ENCODE results near the gene RPH3AL.
A peak's percentile ranks its signal among the peaks of the same experiment; 100 is the strongest.
"Not testable (repeated sequence)": the region's sequence is repeated elsewhere in the genome, so short reads cannot be mapped to it uniquely, and the experiment has no call there.

RPH3AL gene

DNA sequence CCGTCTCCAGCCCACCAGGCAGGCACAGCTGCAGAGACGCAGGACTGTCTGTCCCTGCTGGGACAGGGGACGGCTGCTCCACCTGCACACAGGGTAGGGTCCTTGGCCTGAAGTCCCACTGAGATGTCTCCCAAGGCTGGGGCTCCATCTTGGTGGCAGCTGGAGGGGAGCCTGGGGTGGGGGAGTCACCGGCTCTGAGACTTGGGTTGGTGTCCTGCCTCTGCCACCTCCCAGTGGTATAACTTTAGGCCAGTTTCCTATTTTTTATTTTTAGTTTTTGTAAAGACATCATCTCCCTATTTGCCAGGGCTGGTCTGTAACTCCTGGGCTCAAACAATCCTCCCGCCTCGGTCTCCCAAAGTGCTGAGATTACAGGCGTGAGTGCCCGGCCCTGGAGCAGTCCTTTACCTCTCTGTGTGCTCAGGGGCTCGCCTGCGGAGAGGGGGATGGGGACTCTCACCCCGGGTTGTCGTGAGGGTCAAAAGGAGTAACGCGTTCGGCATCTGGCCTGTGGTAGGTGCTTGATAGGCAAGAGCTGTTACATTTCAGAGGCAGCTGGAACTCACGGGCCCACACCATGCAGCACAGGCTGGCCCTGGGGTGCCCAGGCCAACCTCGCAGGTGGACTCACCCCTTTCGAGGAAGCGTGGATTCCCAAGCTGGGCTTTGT lies 124.5 kb downstream of the RPH3AL start:
- no peak for DNase-seq

DNA sequence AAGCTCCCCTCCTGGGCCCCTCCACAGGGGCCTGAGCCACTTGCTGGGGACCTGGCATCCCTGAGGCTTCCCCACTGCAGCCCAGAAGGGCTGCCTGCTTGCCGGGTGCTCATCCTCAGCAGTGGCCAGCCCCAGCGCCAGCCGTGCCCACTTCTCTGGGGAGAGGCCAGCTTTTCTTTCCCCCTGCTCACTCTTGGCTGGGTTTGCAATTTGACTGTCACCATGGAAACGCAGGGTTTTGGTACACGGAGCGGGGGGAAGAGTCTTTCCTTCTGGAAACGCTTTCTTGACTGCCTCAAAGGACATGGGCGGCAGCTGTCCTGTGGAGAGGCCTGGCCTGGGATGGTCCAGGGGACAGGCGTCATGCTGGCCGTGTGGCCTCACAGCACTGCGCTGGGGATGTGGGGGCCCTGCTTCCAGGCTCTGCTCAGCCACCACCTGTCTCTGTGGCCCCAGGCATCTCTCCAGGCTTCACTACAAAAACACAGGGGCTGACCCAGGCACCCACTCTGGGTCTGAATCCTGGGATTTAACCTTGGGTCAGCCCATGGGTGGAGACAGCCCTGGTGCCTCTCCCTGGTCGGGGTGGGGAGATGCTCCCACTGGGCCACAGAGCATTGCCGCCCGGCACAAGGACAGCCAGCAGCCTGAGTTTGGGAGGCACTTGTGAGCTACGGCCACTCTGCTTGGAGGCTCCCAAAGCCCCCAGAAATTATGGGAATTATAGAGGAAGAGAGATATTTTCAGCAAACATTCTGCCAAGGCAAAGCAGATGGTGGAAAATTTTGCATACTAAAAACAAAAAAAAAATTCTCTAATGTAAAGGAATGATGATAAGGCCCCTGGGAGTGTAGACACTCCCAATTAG lies 125.3 kb downstream of the RPH3AL start:
- peak in 26 of 56 donors; percentile 4 to 61 (median 26) for DNase-seq

DNA sequence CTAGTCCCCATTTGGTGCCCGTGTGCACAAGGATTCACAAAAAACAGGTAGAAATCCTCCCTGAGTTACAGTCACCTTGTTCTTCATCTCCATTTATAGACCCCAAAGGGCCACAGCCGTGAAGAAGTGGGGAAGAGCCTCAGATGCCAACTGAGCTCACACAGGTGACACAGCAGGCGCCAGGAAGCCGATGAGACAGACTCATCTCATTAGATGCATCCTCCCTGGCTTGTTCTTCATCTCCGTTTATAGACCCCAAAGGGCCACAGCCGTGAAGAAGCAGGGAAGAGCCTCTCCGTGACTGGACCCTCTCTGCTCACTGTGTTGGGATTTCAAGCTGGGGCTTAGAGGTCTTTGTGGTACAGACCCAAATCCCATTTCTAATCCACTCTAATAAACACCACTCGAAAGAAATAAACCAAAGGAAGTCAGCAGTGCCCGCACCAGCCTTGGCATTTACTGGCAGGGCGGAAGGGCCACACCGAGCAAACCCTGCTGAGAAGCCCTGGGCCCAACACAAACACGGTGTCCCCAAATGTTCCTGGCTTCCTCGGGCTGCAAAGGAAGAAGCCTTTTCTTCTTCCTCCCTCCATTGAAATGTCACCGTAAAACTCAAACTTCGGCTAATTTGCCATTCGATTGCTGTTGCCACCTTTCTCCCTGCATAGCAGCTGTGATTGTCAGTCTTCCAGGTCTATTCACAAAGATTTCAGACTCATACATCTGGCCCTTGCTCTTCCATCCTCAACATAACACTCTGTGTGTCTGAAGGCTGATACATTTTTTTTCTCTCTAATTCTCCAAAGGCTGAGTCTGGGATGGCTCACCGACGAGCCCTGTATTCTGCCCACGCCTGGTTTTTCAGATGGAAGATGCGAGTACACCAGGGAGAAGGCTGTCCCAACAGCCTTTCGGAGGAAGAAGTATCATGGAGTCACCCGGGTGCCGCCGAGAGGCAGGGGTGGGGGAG lies 126.2 kb downstream of the RPH3AL start:
- DNase-seq = peak in 2 of 56 donors; percentile 30 to 48

DNA sequence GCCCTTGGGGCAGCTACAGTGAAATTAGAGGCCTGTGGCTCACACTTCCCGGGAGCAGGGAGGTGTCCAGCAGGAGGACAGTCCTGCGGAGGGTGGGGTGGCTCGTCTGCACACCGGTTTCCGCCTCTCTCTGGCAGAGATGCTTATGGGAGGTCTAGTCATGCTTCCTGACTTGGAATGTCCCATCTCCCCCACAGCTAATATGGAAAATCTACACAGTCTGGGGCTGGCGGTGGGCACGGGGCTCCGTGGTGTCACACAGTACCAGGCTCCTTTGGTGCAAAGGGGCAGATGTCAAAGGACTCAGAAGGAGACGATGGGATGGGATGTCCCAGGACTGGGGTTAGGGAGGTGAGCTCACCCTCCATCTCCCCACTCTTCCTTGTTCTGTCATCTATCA lies 127.1 kb downstream of the RPH3AL start:
- no peak for DNase-seq

- not testable (repeated sequence) for DNase-seq
Observed at GRCh38 chr17:224576-224975, 128.0 kb downstream of the RPH3AL start.

GRCh38 chr17:223723-224471 lies 128.7 kb downstream of the RPH3AL start:
- DNase-seq = no peak

GRCh38 chr17:222172-222571 lies 130.4 kb downstream of the RPH3AL start:
- DNase-seq = peak in 16 of 56 donors; percentile 14 to 51 (median 24)

GRCh38 chr17:219696-220095 lies 132.9 kb downstream of the RPH3AL start:
- no peak for DNase-seq

DNA sequence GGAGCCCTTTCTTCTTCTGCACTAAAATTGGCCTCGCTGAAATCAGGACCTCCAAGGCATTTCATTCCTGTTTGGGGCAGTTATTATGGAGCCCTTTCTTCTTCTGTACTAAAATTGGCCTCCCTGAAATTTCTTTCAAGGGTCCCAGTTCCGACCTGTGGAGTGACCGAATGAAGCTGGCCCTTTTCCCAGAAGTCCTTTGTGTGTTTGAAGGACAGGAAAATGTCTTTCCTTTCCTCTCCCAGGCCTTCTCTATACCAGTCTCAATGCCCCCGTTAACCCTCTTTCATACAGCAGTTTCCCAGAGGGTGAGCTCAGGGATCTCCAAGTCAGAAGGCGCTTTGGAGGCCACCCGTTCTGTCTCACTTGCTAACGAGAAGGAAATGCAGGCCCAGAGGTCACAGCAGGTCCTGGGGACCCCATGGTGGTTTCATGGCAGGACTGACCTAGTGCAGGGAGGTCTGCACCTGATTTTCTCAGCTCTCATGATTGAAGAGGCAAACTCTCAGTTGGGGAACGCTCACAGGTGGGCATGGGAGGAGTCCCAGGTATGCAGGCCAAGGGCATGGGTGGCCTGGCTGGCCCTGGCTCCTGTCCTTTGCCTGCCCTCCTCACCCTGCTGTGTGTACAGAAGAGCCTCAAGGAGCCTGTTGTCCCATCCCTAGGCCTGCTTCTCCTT lies 134.0 kb downstream of the RPH3AL start:
- DNase-seq = no peak

DNA sequence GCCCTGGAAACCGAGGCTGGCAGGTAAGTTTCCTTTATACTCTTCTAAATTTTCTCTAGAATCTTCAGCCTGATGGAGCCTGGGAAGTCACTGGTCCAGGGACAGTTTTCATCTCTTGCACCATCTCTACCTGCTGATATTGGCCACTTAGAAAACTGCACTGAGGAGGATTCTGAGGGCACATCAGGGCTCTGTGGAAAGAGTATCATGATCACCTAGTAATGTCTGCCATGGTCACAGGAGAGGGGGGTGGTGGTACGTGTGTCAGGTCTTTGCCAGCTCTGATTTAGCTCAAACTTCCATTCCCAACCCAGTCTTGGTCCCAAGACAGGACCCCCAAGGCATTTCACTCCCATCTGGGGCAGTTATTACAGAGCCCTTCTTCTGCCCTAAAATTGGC lies 136.0 kb downstream of the RPH3AL start:
- DNase-seq = no peak

DNA sequence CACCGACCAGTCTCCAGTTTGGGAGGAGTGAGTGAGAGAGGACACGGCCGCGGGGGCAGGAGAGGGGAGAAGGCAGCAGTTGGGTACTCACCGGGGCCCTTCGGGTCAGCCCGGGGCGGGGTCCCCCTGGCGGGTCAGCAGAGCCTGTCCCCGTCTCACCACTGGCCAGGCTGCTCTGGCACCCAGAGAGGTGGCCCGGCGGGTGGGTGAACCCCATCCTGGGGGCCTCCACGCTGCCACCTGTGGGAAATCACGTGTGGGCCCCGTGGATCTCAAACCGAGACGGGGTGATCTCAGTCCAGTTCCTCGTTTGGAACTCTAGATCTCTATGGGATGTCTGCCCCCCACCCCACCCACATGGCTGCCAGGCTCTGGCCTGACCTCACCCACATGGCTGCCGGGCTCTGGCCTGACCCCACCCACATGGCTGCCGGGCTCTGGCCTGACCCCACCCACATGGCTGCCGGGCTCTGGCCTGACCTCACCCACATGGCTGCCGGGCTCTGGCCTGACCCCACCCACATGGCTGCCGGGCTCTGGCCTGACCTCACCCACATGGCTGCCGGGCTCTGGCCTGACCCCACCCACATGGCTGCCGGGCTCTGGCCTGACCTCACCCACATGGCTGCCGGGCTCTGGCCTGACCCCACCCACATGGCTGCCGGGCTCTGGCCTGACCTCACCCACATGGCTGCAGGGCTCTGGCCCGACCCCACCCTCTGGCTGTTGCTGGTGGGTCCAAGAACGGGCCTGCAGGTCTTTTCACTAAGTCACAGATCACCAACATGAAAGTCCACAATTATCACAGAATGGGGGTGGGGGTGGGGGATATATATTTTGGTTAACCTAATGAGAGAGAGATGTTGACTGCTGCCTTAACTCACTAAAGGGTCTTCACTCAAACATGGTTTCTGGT lies 136.8 kb downstream of the RPH3AL start:
- DNase-seq = peak in 5 of 56 donors; percentile 7 to 52 (median 40)

- no peak for DNase-seq
Observed at GRCh38 chr17:214881-215331, 137.7 kb downstream of the RPH3AL start.

- DNase-seq = no peak
Observed at GRCh38 chr17:213286-214105, 139.1 kb downstream of the RPH3AL start.

- no peak for DNase-seq
Observed at GRCh38 chr17:210402-210801, 142.2 kb downstream of the RPH3AL start.

GRCh38 chr17:208429-208828 lies 144.2 kb downstream of the RPH3AL start:
- no peak for DNase-seq

DNA sequence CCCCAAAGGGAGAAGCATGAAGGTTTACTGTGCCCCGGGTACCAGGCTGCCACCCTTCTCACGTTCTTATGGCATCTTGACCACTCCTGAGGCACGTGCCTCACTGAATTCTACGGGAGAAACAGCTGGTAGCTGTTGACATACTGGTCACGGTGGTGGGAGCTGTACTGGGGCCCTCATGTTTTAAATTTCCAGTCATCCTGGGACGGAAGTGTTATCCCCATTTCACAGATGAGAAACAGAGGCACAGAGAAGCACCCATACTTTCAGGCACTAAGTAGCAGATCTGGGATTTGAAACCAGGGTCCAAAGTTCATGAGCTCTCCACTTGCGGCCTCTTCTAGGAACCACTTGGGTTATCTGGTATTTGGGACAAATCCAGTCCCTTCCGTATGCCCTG lies 144.8 kb downstream of the RPH3AL start:
- DNase-seq = no peak

GRCh38 chr17:206941-207560 lies 145.6 kb downstream of the RPH3AL start:
- DNase-seq = peak in 2 of 56 donors; percentile 3 to 12
